GM19193 (cell line): ENCODE results near the gene C10orf95.

Experiments
- POLR2A ChIP-seq: IDR thresholded peaks from 4 replicates; pipeline ENCODE4 v1.6.1; 2011; ENCODE audit not compliant: insufficient read depth, insufficient read length; ENCODE audit errors: extremely low read depth

Gene C10orf95

GRCh38 chr10:102451105-102451969, at the start of gene C10orf95:
TSS of gene C10orf95 (minus strand) at chr10:102451543. CDS start at chr10:102451093, 450 bp downstream.
- TF ChIP-seq POLR2A = no peak

GRCh38 chr10:102499356-102499755, 48.0 kb upstream of the C10orf95 start:
- no peak for TF ChIP-seq POLR2A

GRCh38 chr10:102497545-102497944, 46.2 kb upstream of the C10orf95 start:
- TF ChIP-seq POLR2A = no peak

GRCh38 chr10:102493771-102494170, 42.4 kb upstream of the C10orf95 start:
- TF ChIP-seq POLR2A = no peak

GRCh38 chr10:102492983-102493382, 41.6 kb upstream of the C10orf95 start:
- TF ChIP-seq POLR2A = no peak

- no peak for TF ChIP-seq POLR2A
These were observed 41.1 kb upstream of the C10orf95 start for GRCh38 chr10:102492344-102492939.

GRCh38 chr10:102491136-102491535, 39.8 kb upstream of the C10orf95 start:
- no peak for TF ChIP-seq POLR2A

- no peak for TF ChIP-seq POLR2A
These were observed 33.9 kb upstream of the C10orf95 start for GRCh38 chr10:102485093-102485784.

GRCh38 chr10:102484021-102484420, 32.7 kb upstream of the C10orf95 start:
- TF ChIP-seq POLR2A = no peak

GRCh38 chr10:102480396-102480795, 29.1 kb upstream of the C10orf95 start:
- TF ChIP-seq POLR2A = no peak

- no peak for TF ChIP-seq POLR2A
These were observed 28.3 kb upstream of the C10orf95 start for GRCh38 chr10:102479651-102480050.

GRCh38 chr10:102476466-102477141, 25.3 kb upstream of the C10orf95 start:
- no peak for TF ChIP-seq POLR2A

GRCh38 chr10:102475451-102476040, 24.2 kb upstream of the C10orf95 start:
- no peak for TF ChIP-seq POLR2A

GRCh38 chr10:102473445-102474331, 22.3 kb upstream of the C10orf95 start:
- no peak for TF ChIP-seq POLR2A
